Fibroblast of pulmonary artery (primary cell): ENCODE results near the gene MAPK8.
A peak's percentile ranks its signal among the peaks of the same experiment; 100 is the strongest.

ENCODE experiments used
- DNase-seq: peaks from one replicate; pipeline ENCODE4 v3.0.0-alpha.2; 2010; ENCODE audit warnings: low read depth
- H3K4me3 ChIP-seq: replicated peaks from 2 replicates; pipeline ENCODE4 v1.5.1; 2011; ENCODE audit warnings: low read depth, mild to moderate bottlenecking, control low read depth, low read length, moderate library complexity
- TF ChIP-seq, protein P1 (sequence below): IDR thresholded peaks from 2 replicates; pipeline ENCODE4 v1.5.1; 2011; ENCODE audit warnings: mild to moderate bottlenecking, control low read depth, low read length, inconsistent platforms; ENCODE audit errors: missing control alignments

The MAPK8 gene

DNA sequence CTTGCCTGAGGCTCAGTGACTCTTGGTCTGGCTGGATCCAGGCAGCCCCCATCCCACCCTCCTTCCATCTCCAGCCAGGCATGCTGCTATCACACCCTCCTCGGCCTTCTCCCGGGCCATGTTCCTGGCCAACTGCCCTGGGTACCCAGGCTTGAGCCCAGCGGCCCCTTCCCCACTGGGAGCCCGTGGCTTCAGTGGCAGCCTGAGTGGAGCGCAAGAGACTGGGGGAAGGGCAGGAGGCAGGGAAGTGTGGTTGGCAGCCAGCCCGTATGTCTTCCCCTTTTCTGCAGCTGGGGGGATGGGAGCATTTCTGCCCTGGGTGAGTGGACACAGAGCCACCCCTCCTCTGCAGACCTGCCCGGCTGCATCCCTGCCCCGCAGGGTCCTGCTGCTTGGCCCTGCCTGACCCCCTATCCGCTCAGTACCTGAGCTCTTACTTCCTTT, 149.9 kb downstream of the MAPK8 start:
- TF ChIP-seq, protein P1, sequence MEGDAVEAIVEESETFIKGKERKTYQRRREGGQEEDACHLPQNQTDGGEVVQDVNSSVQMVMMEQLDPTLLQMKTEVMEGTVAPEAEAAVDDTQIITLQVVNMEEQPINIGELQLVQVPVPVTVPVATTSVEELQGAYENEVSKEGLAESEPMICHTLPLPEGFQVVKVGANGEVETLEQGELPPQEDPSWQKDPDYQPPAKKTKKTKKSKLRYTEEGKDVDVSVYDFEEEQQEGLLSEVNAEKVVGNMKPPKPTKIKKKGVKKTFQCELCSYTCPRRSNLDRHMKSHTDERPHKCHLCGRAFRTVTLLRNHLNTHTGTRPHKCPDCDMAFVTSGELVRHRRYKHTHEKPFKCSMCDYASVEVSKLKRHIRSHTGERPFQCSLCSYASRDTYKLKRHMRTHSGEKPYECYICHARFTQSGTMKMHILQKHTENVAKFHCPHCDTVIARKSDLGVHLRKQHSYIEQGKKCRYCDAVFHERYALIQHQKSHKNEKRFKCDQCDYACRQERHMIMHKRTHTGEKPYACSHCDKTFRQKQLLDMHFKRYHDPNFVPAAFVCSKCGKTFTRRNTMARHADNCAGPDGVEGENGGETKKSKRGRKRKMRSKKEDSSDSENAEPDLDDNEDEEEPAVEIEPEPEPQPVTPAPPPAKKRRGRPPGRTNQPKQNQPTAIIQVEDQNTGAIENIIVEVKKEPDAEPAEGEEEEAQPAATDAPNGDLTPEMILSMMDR: no peak
- no peak overlapping the region for H3K4me3 ChIP-seq
- DNase-seq: peak; percentile 54

DNA sequence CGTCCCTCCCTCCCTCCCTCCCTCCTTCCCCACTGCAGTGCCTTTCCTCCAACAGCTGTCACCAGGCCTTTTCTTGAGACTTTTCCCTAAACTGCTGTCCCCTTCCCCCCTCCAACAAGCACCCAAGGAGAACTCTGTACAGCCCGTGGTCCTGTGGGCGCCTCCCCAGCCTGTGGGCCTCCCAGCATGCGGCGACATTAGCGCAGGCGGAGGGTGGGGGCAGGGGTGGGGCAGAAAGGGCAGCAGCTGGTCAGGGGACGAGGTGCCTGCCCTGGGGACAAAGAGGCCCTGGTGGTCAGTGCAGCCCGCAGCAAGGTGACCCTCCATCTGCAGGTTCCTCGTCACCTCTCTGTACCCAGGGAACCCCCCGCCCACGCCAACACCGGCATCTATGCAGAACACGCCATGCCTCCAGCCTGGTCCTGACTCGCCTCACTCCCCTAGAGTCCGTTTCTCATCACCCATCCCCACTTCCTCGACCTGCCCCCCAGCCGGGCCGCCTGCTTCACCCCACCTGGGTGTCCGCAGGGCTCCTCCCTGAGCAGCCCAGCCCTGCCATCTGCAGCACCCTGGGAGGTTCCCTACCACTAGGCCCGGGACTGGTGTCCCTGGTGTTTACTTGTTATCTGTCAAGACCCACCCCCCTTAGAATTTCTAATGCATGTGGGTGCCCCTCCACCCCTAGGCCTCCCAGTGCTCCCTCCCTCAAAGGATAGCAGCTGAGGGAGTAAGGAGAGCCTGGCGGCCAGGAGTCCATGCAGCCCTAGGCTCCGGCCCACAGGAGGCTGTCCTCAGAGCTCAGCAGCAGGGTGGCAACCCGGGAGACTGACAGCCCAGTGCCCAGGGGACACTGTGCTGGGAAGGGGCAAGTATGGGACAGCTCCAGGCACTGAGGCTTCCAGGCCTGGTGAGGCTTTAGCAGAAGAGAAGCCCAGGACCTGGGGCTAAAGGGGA, 150.6 kb downstream of the MAPK8 start:
- DNase-seq: no peak
- no peak overlapping the region for H3K4me3 ChIP-seq
- TF ChIP-seq, protein P1: no peak

DNA sequence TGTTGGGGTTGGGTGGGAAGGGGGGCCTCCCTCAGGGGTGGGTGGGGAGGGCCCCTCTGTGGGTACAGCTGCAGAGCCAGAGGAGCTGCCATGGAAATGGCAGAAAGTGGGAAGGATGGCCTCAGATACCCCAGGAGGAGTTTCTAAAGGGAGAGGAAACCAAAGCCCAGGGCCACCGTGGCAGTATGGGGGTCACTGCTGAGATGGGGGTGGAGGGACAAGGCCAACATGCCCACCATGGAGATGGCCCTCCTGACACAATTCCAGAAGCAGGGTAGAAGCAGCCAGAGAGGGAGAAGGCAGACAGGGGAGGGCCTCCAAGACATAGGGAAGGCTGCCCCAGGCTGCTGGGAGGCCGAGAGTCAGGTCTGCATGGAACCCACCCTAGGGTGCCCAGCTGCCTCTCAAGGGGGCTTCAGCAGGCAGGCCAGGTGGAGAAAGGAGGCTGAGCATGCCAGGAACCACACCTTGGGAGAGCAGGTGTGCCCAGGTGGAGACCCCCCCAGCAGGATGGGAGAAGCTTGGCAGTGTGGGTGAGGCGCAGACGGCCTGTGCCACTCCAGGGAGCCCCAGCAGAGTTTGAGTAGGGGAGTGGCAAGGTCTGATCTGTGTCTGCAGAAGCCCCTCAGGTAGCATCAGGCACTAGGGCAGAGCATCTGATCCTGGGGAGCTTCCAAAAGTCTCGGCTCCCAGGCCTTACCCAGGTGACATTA, 151.6 kb downstream of the MAPK8 start:
- no peak for DNase-seq
- no peak overlapping the region for H3K4me3 ChIP-seq
- TF ChIP-seq, protein P1: no peak

DNA sequence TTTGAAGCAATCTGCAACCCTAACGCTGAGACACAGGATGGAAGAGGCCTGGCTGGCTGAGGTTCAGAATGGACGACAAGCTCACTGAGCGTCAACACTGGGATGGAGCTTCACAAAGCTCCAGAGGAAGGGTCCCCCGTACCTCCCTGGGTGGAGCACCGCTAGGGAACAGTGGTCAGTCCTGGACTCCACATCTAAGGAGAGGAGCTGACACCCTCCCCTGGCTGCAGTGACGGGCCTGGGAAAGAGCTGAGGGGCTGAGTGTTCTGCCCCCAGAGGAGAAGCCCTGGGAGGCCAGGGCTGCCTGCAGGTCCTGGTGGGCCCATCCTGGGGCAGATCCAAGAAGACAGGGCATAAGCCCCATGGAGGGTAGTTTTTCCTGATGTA, 152.2 kb downstream of the MAPK8 start:
- H3K4me3 ChIP-seq: no peak overlapping the region
- TF ChIP-seq, protein P1: no peak
- DNase-seq: no peak

DNA sequence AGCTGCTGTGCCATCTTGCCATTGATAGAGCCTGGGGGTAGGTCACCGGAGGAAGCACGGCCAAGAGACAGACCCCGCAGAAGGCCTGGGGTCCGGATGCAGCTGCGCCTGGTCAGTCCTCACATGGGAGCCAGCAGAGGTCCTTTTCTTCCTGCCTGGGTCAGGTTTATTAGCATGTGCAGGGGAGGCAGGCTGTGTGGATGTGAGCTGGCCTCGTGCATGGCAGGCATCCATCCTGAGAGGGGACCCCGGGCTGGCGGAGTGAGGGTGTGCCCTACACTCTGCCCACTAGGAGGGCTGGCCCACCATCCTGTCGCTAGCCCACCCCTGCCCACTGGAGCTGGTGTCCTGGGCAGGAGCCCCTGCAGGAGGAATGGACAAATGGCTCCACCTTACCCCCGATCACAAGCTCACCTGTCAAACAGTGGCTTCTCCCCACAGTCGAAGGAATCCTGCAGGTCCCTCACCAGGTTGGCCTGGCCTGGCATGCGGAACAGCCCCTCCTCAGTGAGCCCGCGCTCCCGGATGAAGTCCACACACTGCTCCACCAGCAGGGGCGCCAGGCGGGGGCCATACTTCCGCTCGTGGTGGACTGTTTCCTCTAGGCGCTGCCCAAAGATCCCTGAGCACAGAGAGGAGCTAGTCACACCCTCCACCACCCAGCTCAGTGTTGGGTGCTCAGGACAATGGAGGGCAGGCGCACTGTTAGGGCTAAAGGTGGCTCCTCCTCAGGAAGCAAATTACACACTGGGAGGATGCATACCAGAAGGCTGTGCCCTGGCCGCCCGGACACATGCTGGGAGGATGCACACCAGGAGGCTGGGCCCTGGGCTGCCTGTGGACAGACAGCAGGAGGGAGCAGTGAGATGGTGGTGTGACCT, 153.0 kb downstream of the MAPK8 start:
- H3K4me3 ChIP-seq: no peak overlapping the region
- TF ChIP-seq, protein P1: no peak
- no peak for DNase-seq

DNA sequence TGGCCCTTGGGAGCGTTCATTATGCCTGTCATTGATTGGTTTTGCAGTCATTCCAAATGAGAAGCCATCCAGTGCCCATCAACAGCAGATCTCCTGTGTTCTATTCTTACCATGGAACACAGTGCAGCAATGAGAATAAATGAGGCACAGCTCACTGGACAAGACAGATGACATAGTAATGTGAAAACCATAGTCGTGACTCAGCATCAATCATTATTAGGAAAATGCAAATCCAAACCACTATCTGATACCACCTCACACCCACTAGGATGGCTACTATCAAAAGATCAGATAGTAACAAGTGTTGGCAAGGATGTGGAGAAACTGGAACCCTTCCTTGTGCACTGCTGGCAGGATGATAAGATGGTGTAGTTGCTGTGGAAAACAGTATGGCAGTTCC, 153.7 kb downstream of the MAPK8 start:
- no peak for DNase-seq
- TF ChIP-seq, protein P1: no peak
- no peak overlapping the region for H3K4me3 ChIP-seq
